HL-60/S4 treated with phorbol 12-myristate 13-acetate at 8.2 ng/mL for 4 days and 3 days (cell line): ENCODE measurements around the gene AEBP1.
"Not testable (repeated sequence)": the region's sequence is repeated elsewhere in the genome, so short reads cannot be mapped to it uniquely, and the experiment has no call there.

Source experiments
- in situ Hi-C: fragments of 300-500 bp; cut with MboI; formaldehyde crosslinking; loops from 2 replicates; pipeline ENCODE4 v1.15.0; 2022; ENCODE audit warnings: low sequenced_read_pairs

Gene AEBP1

GRCh38 chr7:44116087-44116788, 12.1 kb downstream of the AEBP1 start:
- in situ Hi-C loops = no loop called here

DNA sequence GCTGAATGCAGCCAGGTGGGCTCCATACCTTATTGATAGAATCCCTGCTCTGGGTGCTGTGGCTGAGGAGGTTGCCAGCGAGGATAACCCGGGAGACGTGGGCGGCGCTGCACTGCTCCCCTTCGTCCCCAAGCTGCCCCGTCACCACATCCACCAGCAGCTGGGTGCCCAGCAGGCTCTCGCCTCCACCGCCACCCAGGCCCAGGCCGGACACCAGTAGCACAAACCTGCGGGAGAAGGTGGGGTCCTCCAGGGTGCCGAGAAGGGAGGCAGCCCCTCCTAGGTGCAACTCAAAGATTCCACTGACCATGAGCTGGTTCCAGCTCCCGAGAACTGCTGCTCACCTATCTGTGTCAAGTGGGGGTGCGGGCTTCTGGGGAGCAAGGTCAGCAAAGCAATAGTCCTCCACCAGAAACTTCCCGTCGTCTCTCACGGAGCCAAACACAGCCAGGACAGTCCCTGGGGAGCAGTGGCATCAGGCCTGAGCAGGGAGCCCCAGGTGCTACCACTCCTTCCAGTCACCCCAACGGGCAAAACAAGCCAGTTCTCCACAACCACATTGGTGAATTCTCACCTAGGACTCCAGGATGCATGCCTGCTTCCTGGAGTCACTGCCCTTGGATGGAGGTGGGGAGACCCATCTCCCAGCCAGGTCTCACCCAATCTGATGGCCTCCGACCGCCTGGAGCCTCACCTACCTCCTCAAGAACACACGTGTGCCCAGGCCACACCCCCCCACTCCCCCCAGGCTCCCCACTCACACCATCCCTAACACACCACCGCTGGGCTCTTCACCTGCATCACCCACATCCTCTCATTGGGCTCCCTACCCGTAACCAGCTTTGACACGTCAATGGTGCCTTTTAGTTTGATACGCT, 12.9 kb downstream of the AEBP1 start:
- in situ Hi-C loops = no loop called here

DNA sequence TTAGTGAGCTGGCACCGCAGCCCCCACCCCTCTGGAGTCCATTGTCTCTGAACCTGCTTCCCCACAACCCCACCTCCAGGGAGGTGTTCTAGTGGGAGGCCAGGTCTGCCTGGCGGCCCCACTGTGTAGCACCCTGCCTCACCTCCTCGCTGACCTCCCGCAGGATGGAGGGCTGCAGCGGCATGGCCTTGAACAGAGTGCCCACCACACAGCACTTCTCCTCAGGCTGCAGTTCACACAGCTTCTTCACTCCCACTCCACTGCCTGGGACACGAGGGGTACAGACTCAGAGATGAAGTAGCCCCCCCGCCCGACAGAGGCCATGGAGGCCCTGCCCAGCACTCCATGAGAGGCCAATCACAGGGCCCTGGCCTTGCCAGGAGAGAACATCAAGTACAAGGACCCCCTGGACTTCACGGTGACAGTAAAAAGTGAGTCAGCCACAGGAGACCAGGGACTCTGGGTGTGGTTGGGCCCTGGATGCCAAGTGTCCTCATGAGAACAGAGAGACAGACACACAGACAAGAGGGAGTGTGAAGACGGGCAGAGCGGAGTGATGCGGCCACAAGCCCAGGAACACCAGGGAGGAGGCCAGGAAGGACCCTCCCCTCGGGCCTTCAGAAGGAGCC, 13.8 kb downstream of the AEBP1 start:
- in situ Hi-C loops = no loop called here

DNA sequence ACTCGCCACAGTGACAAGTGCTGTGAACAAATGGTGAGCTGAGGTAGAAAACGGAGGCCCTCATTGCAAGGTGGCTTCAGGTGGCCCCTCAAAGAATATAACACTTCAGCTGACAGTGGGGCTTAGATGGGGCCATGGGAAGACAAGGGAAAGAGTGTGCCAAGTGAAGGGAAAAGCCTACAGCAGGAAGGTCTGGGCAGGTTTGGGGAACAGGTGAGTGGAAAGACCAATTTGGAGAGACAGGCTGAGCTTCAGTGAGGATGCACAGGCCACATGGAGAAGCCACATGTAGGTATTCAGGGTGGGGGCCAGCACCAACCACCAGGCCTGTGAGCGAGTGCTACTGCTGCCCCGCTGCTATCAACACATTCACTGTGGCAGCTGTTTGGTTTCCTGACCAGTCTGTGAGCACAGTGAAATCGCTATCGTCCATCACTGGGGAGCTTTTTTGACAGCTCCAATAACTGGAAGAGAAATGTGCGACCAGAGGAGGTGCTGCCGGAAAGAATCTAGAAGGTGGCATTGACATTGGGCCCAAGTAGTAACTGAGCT, 15.8 kb downstream of the AEBP1 start:
- in situ Hi-C loops = no loop called here

- in situ Hi-C loops = no loop called here
Measured at GRCh38 chr7:44120395-44120794, 16.2 kb downstream of the AEBP1 start.

GRCh38 chr7:44121761-44122420, 17.7 kb downstream of the AEBP1 start:
- in situ Hi-C loops = no loop called here

- in situ Hi-C loops = no loop called here
Measured at GRCh38 chr7:44122529-44122928, 18.4 kb downstream of the AEBP1 start.

DNA sequence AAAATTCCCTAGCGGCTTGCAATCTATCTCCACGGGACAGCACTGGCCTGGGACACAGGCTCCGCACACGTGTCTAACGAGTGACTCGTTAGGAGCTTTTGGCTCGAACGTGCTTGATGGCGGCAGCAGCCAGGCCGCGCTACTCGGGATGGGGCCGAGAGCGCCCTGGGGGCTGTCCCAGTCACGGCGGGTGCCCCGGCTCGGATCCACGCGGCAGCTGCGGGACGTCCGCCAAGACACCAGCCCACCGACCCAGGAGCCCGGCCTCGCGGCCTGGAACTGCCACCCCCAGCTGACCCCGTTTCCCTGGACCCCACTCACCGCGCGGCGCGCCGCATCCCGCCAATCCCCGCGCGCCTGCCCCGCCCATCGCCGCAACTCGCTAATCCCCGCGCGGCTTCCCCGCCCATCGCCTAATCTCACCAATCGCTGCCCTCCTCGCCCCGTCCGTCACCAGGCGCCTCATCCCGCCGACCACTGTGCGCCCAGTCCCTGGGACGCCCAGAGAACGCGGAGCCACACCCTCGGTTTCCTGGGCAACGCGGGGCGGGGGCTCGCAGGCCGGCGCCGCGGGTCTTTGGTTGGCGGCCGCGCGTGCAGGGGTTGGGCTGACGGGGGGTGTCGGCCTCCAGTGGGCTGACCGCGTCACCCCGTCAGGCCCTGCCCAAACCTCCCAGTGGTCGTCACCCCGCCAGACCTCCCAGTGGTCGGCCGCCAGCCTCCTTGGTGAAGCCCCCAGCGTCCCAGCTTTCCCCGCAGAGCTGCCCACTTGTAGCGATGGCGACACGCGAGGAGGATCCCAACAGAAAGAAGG, 19.3 kb downstream of the AEBP1 start, which contains the start of gene POLD2:
Gene POLD2, minus strand, starts transcription at position 359 of the 814 bp plus-strand sequence. CDS start 1,495 bp downstream, outside the sequence.
- in situ Hi-C loops = no loop called here

- in situ Hi-C loops = no loop called here
Measured at GRCh38 chr7:44124822-44125202, 20.7 kb downstream of the AEBP1 start.

- in situ Hi-C loops = not testable (repeated sequence)
Measured at GRCh38 chr7:44126574-44126973, 22.4 kb downstream of the AEBP1 start.

- in situ Hi-C loops = no loop called here
Measured at GRCh38 chr7:44127161-44127560, 23.0 kb downstream of the AEBP1 start.

DNA sequence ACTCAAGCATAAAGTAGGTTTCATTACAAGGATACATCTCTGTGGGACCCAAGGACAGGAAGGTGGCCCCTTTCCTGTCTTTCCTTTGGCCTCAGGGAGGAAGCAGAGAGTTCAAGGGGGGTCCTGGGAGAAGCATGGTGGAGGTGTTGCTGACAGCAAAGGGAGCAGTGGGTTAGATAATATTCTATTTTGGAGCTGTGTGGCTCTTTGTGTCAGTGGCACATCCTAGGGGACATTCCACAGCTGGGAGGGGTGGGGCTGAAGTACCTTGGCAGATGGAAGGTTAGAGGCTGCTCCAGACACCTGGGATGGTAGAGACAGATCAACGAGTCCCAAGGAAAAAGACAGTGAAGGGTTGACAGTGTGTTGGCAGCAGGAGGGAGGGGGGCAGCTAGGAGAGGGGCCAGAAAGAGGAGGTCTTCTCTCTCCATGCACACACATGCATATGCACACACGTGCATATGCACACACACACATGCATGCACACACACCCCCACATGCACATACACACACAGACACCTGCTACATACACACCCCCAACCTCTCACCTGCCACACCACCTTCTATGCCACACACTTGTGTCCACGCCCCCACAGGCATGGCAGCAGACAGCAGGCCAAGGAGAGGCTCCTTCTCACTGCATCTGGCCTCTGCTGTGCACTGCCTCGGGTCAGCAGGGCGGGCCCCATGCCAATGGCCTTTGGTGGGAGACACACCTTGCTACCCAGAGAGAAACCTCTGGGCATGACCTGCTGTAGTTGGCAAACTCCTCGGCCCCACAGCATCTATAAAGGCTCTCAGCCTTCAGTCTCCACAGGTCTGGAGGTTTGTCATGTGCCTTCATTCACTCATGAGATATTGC, 24.8 kb downstream of the AEBP1 start:
- in situ Hi-C loops = no loop called here

DNA sequence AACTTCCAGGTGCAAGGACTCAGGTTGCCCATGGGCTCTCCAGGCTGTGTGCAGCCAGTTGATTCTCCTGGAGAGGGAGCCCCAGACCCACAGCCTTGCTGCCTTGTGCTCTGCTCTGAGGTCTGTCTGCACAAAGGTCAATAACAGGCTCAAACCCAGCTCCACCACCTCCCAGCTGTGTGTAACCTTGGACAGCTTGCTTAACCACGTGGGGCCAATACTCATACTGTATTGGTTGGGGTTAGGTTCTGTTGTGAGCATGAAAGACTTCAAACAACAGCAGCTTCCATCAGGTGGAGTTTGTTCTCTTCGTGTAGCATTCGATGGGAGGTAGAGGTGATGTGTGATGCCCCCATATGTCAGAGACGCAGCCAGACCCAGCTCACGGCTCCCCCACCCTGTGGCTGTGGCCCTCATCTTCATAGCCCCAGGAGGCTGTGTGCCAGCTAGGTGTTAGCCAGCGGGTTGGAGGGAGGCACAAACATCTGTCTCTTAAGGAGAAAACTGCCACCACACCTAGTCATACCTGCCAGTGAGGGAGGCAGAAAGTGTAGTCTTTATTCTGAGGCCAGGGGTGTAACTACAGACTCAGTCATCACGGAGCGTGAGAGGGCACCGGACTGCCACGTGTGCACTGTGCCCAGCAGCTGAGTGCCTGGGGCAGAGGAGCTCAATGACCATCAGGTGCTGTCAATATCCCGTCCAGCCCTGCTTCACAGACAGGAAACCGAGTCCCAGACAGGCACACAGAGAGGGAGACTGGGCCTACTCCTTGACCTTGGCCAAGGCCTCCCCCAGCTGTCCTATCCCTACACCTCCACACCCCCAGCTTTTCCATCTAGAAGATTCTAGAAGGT, 27.3 kb downstream of the AEBP1 start:
- in situ Hi-C loops = no loop called here

DNA sequence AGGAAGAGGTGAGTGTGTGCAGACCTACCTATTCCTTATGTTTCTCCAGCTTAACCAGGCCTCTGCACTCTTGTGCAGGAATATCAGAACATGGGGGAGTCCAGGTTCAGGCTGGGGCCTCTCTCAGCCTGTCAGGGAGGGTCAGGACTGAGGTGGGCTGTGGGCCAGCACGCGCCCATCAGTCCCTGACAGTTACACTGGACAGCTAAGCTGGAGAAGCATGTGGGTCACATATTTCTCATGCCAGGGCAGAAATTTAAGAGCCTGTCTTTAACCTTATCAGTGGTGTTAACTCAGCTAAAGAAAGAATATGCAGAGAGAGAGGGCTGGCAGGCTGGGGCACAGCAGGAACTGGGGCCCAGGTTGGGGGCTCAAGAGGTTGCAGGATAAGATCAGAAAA, 27.9 kb downstream of the AEBP1 start:
- in situ Hi-C loops = no loop called here

- in situ Hi-C loops = no loop called here
Measured at GRCh38 chr7:44133295-44133694, 29.1 kb downstream of the AEBP1 start.

GRCh38 chr7:44134943-44135628, 30.9 kb downstream of the AEBP1 start:
- in situ Hi-C loops = no loop called here

GRCh38 chr7:44136731-44137130, 32.6 kb downstream of the AEBP1 start:
- in situ Hi-C loops = no loop called here

- in situ Hi-C loops = no loop called here
Measured at GRCh38 chr7:44138698-44139097, 34.6 kb downstream of the AEBP1 start.
